ENCODE results near the gene PDE2A. TPM values are rescaled to one million over a fixed set of nuclear protein-coding genes. Genes with fewer than 3 reads are reported as not detected.

Gene PDE2A
- total RNA-seq, 1 donor, result 0.36 TPM

DNA sequence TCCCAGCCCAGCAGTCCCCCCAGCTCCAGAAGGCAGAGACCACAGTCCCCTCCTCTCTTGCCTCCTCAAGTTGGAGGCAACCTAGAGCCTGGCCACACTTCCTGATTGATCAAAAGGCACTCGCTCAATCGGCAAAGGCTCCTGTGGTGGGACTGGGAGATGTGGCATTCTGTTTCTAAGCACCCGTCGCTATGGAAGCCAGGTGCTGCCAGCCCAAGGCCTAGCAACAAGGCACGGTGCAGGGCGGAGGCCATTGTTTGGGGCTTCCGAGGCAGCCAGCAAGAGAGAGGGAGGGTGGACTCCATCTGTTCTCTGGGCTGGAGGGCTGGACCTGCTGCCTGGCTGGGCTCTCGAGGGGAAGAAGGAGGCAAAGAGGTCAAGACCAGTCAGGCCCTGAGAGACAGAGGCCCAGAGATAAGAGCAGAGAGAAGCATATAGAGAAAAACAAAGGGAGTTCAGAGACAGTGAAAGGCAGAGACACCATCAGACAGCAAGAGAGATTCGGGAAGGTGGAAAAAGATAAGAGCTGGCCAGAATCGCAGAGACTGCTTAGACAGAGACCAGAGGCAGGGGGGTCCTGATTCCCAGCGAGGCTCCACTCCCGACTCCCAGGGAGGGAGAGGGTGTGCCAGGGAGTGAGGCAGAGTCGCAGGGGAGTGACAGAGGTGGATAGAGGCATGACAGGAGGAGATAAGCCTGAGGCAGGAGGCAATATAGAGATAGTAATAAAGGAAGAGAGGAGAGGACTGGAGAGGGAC lies 21.2 kb downstream of the PDE2A start:
- no peaks in the 10 kb centered on the region for H4K20me1 ChIP-seq (ENCODE audit: insufficient read depth, low read length)
- DNase-seq (ENCODE audit: insufficient read length, low spot score, missing footprints), result no peak
- no peaks in the 10 kb centered on the region for H3K36me3 ChIP-seq (ENCODE audit: insufficient read depth, low read length)
- H3K4me2 ChIP-seq (ENCODE audit: insufficient read depth, low read length), result no peak overlapping the region
- H3K4me1 ChIP-seq (ENCODE audit: insufficient read depth, low read length), result no peaks in the 10 kb centered on the region
- no peaks in the 10 kb centered on the region for H3K79me2 ChIP-seq (ENCODE audit: insufficient read depth, low read length)
- peaks cover 21% of the 10 kb centered on the region for H3K27me3 ChIP-seq (ENCODE audit: insufficient read depth, low read length)
- TF ChIP-seq, protein P1, sequence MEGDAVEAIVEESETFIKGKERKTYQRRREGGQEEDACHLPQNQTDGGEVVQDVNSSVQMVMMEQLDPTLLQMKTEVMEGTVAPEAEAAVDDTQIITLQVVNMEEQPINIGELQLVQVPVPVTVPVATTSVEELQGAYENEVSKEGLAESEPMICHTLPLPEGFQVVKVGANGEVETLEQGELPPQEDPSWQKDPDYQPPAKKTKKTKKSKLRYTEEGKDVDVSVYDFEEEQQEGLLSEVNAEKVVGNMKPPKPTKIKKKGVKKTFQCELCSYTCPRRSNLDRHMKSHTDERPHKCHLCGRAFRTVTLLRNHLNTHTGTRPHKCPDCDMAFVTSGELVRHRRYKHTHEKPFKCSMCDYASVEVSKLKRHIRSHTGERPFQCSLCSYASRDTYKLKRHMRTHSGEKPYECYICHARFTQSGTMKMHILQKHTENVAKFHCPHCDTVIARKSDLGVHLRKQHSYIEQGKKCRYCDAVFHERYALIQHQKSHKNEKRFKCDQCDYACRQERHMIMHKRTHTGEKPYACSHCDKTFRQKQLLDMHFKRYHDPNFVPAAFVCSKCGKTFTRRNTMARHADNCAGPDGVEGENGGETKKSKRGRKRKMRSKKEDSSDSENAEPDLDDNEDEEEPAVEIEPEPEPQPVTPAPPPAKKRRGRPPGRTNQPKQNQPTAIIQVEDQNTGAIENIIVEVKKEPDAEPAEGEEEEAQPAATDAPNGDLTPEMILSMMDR (IDR thresholded peaks at IDR 0.05; ENCODE audit: extremely low read depth, low read depth, low read length), result no peak
- H3K9me3 ChIP-seq (ENCODE audit: low read depth, low read length), result no peaks in the 10 kb centered on the region
- no peak overlapping the region for H3K27ac ChIP-seq (ENCODE audit: low read depth, low read length)
- no peak overlapping the region for H2AFZ ChIP-seq (ENCODE audit: low read length)
- no peak overlapping the region for H3K4me3 ChIP-seq (ENCODE audit: insufficient read depth, low read length)

GRCh38 chr11:72652133-72652532 lies 22.1 kb downstream of the PDE2A start:
- H3K27ac ChIP-seq (ENCODE audit: low read depth, low read length), result no peak overlapping the region
- H3K79me2 ChIP-seq (ENCODE audit: insufficient read depth, low read length), result no peaks in the 10 kb centered on the region
- no peaks in the 10 kb centered on the region for H3K9me3 ChIP-seq (ENCODE audit: low read depth, low read length)
- DNase-seq (ENCODE audit: insufficient read length, low spot score, missing footprints), result no peak
- H4K20me1 ChIP-seq (ENCODE audit: insufficient read depth, low read length), result no peaks in the 10 kb centered on the region
- H3K4me2 ChIP-seq (ENCODE audit: insufficient read depth, low read length), result no peak overlapping the region
- no peak overlapping the region for H3K4me3 ChIP-seq (ENCODE audit: insufficient read depth, low read length)
- TF ChIP-seq, protein P1 (IDR thresholded peaks at IDR 0.05; ENCODE audit: extremely low read depth, low read depth, low read length), result no peak
- peaks cover 18% of the 10 kb centered on the region for H3K27me3 ChIP-seq (ENCODE audit: insufficient read depth, low read length)
- H3K4me1 ChIP-seq (ENCODE audit: insufficient read depth, low read length), result no peaks in the 10 kb centered on the region
- no peaks in the 10 kb centered on the region for H3K36me3 ChIP-seq (ENCODE audit: insufficient read depth, low read length)
- no peak overlapping the region for H2AFZ ChIP-seq (ENCODE audit: low read length)

- no peaks in the 10 kb centered on the region for H3K9me3 ChIP-seq (ENCODE audit: low read depth, low read length)
- H3K79me2 ChIP-seq (ENCODE audit: insufficient read depth, low read length), result no peaks in the 10 kb centered on the region
- no peak for DNase-seq (ENCODE audit: insufficient read length, low spot score, missing footprints)
- no peak overlapping the region for H2AFZ ChIP-seq (ENCODE audit: low read length)
- no peaks in the 10 kb centered on the region for H3K36me3 ChIP-seq (ENCODE audit: insufficient read depth, low read length)
- no peak overlapping the region for H3K4me2 ChIP-seq (ENCODE audit: insufficient read depth, low read length)
- H3K4me3 ChIP-seq (ENCODE audit: insufficient read depth, low read length), result no peak overlapping the region
- no peaks in the 10 kb centered on the region for H4K20me1 ChIP-seq (ENCODE audit: insufficient read depth, low read length)
- H3K27ac ChIP-seq (ENCODE audit: low read depth, low read length), result no peak overlapping the region
- H3K4me1 ChIP-seq (ENCODE audit: insufficient read depth, low read length), result no peaks in the 10 kb centered on the region
- H3K27me3 ChIP-seq (ENCODE audit: insufficient read depth, low read length), result peaks cover 10% of the 10 kb centered on the region
- TF ChIP-seq, protein P1 (IDR thresholded peaks at IDR 0.05; ENCODE audit: extremely low read depth, low read depth, low read length), result no peak
Measured at GRCh38 chr11:72649215-72649976, 24.8 kb downstream of the PDE2A start.
